Natural killer cell (primary cell): ENCODE results near the gene OR1N2. TPM values are rescaled to one million over a fixed set of nuclear protein-coding genes. Genes with fewer than 3 reads are reported as not detected.

Experiments used
- ATAC-seq, 3 donors: fragments of 150-1000 bp in 2 of 3; fragments of 200-7000 bp in 1 of 3; cut with Tn5 transposase; 1 replicate in 1 of 3; 2 replicates in 2 of 3; pipeline ENCODE4 v1.10.0; 2021; ENCODE audit warnings: mild to moderate bottlenecking in 2 of 3, moderate library complexity in 2 of 3
- DNase-seq, 2 donors: peaks; one replicate each; pipeline versions ENCODE4 v3.0.0 to v3.0.0-alpha.2; 2013 to 2021; ENCODE audit warnings: mixed read lengths in 1 of 2
- H3K27ac ChIP-seq: one replicate; pipeline ENCODE4 v1.5.1; 2013; ENCODE audit warnings: mild to moderate bottlenecking, low read length
- H3K27me3 ChIP-seq: one replicate; pipeline ENCODE4 v1.6.1; 2013; ENCODE audit warnings: low read length; ENCODE audit not compliant: control insufficient read depth, insufficient read depth
- H3K36me3 ChIP-seq: one replicate; pipeline ENCODE4 v1.6.1; 2013; ENCODE audit warnings: low read length; ENCODE audit not compliant: control insufficient read depth, insufficient read depth
- H3K4me1 ChIP-seq: one replicate; pipeline ENCODE4 v1.6.1; 2013; ENCODE audit warnings: low read length; ENCODE audit not compliant: control insufficient read depth, insufficient read depth
- H3K4me3 ChIP-seq: one replicate; pipeline ENCODE4 v1.5.1; 2013; ENCODE audit warnings: low read length
- H3K9me3 ChIP-seq: one replicate; pipeline ENCODE4 v1.6.1; 2013; ENCODE audit warnings: low read length; ENCODE audit not compliant: control insufficient read depth, insufficient read depth
- H3K27ac Mint-ChIP-seq, 2 donors: one replicate each; pipeline ENCODE4 v1.8.0; 2022; ENCODE audit warnings: mild to moderate bottlenecking in 2 of 2, mixed read lengths in 2 of 2, moderate library complexity in 1 of 2
- H3K27me3 Mint-ChIP-seq, 2 donors: one replicate each; pipeline ENCODE4 v1.8.0; 2022; ENCODE audit warnings: low read depth in 2 of 2, mixed read lengths in 2 of 2
- H3K36me3 Mint-ChIP-seq: one replicate; pipeline ENCODE4 v1.8.0; 2022; ENCODE audit warnings: mixed read lengths
- H3K4me1 Mint-ChIP-seq, 2 donors: one replicate each; pipeline ENCODE4 v1.8.0; 2022; ENCODE audit warnings: mixed read lengths in 2 of 2
- H3K4me3 Mint-ChIP-seq: one replicate; pipeline ENCODE4 v1.8.0; 2022; ENCODE audit warnings: mild to moderate bottlenecking, moderate library complexity, mixed read lengths
- H3K9me3 Mint-ChIP-seq, 2 donors: one replicate each; pipeline ENCODE4 v1.8.0; 2022; ENCODE audit warnings: mixed read lengths in 2 of 2
- CTCF ChIP-seq: fragments of 200-600 bp; IDR thresholded peaks from one replicate; pipeline ENCODE4 v1.8.0; 2022; ENCODE audit warnings: antibody characterized with exemption
- WGBS: methylation state at CpG from one replicate; pipeline ENCODE4 v1.1.7; 2013; ENCODE audit warnings: missing lambda C conversion rate; ENCODE audit not compliant: insufficient coverage; 5-methylcytosine and 5-hydroxymethylcytosine counted together
- intact Hi-C: fragments of 100-400 bp; cut with micrococcal nuclease; formaldehyde crosslinking; loops from one replicate; pipeline ENCODE4 v1.14.2; 2022
- total RNA-seq, 4 donors: library from RNA; stranded (reverse); fragments of 120-200 nt in 1 of 4; gene quantifications; one replicate each; pipeline versions ENCODE4 v1.2.3 to v1.2.4, GENCODE V29; 2013 to 2022

Gene OR1N2
- total RNA-seq, result not detected
- not detected for total RNA-seq (2013)

GRCh38 chr9:122552812-122553211 is at the start of gene OR1N2:
OR1N2 (plus strand) TSS chr9:122553112; CDS start chr9:122553212, 100 bp downstream.
- no peaks in the 10 kb centered on the region for H3K27me3 ChIP-seq
- H3K36me3 ChIP-seq, result no peaks in the 10 kb centered on the region
- TF ChIP-seq CTCF, result no peak
- Mint-ChIP-seq H3K4me3 (no peak within 1 kb of the TSS), H3K27me3 (peaks cover 11 to 61% of the 10 kb centered on the region in 2 donors), H3K9me3 (peaks cover 0 to 2% of the 10 kb centered on the region in 2 donors), H3K36me3 (no peaks in the 10 kb centered on the region), H3K4me1 (no peaks in the 10 kb centered on the region), H3K27ac (no peak within 1 kb of the TSS)
- no peak for ATAC-seq
- intact Hi-C loops, result no loop called here
- no peak within 1 kb of the TSS for H3K4me3 ChIP-seq
- DNase-seq, result no peak
- H3K27ac ChIP-seq, result no peak within 1 kb of the TSS
- H3K4me1 ChIP-seq, result no peaks in the 10 kb centered on the region
- peaks cover 2% of the 10 kb centered on the region for H3K9me3 ChIP-seq
- 64% methylated on average over 2 of the region's 2 CpGs for WGBS

- H3K27me3 ChIP-seq, result no peaks in the 10 kb centered on the region
- H3K36me3 Mint-ChIP-seq, result no peaks in the 10 kb centered on the region
- intact Hi-C loops, result no loop called here
- peaks cover 0 to 3% of the 10 kb centered on the region in 2 donors for H3K4me1 Mint-ChIP-seq
- no peak overlapping the region for H3K27ac Mint-ChIP-seq
- WGBS, result 74% methylated on average over 2 of the region's 2 CpGs
- no peak for TF ChIP-seq CTCF
- H3K27ac ChIP-seq, result no peak overlapping the region
- no peak overlapping the region for H3K4me3 Mint-ChIP-seq
- H3K27me3 Mint-ChIP-seq, result peaks cover 19 to 21% of the 10 kb centered on the region in 2 donors
- H3K4me3 ChIP-seq, result no peak overlapping the region
- H3K9me3 Mint-ChIP-seq, result no peaks in the 10 kb centered on the region
- no peak for ATAC-seq
- no peaks in the 10 kb centered on the region for H3K36me3 ChIP-seq
- no peak for DNase-seq
- H3K9me3 ChIP-seq, result no peaks in the 10 kb centered on the region
- no peaks in the 10 kb centered on the region for H3K4me1 ChIP-seq
These were observed 45.9 kb upstream of the OR1N2 start for GRCh38 chr9:122506964-122507363.

GRCh38 chr9:122510502-122510901 is 42.4 kb upstream of the OR1N2 start, which contains the start of gene OR1J2:
OR1J2 (plus strand) TSS chr9:122510802; CDS start chr9:122510802, 0 bp downstream.
- ATAC-seq, result no peak
- Histone ChIP-seq H3K9me3 (no peaks in the 10 kb centered on the region), H3K36me3 (no peaks in the 10 kb centered on the region), H3K4me3 (no peak within 1 kb of the TSS), H3K27me3 (no peaks in the 10 kb centered on the region), H3K27ac (no peak within 1 kb of the TSS), H3K4me1 (no peaks in the 10 kb centered on the region)
- intact Hi-C loops, result no loop called here
- 84% methylated on average over 6 of the region's 6 CpGs for WGBS
- DNase-seq, result no peak
- Mint-ChIP-seq H3K36me3 (no peaks in the 10 kb centered on the region), H3K4me1 (peaks cover 0 to 3% of the 10 kb centered on the region in 2 donors), H3K4me3 (no peak within 1 kb of the TSS), H3K9me3 (no peaks in the 10 kb centered on the region), H3K27ac (no peak within 1 kb of the TSS), H3K27me3 (peaks cover 20 to 23% of the 10 kb centered on the region in 2 donors)
- no peak for TF ChIP-seq CTCF

GRCh38 chr9:122518226-122518625 is 34.7 kb upstream of the OR1N2 start:
- no peak for TF ChIP-seq CTCF
- Mint-ChIP-seq H3K36me3 (no peaks in the 10 kb centered on the region), H3K9me3 (no peaks in the 10 kb centered on the region), H3K27me3 (peaks cover 10 to 24% of the 10 kb centered on the region in 2 donors), H3K4me1 (no peaks in the 10 kb centered on the region), H3K4me3 (no peak overlapping the region), H3K27ac (no peak overlapping the region)
- DNase-seq (no peak), ATAC-seq (no peak)
- intact Hi-C loops, result no loop called here
- Histone ChIP-seq H3K9me3 (no peaks in the 10 kb centered on the region), H3K4me1 (no peaks in the 10 kb centered on the region), H3K27me3 (no peaks in the 10 kb centered on the region), H3K27ac (no peak overlapping the region), H3K36me3 (no peaks in the 10 kb centered on the region), H3K4me3 (no peak overlapping the region)
- 57% methylated on average over 2 of the region's 2 CpGs for WGBS
